PC-3 (cell line): Measurements from ENCODE around the gene SF3B2. TPM values are rescaled to one million over a fixed set of nuclear protein-coding genes. Genes with fewer than 3 reads are reported as not detected.

Experiments used
- ATAC-seq: fragments of 200-7000 bp; cut with Tn5 transposase; 2 replicates; pipeline ENCODE4 v1.9.1; 2020; ENCODE audit warnings: mild to moderate bottlenecking, moderate library complexity
- BruUV-seq: library from RNA; stranded (reverse); fragments of 400-500 nt; replicated peaks from 2 replicates; lab custom pipeline; 2021; lab: Mats Ljungman, UMichigan
- CTCF ChIA-PET: fragments of 300-600 bp; sonication (Branson Sonifier 250); formaldehyde crosslinking; loops from one replicate; lab custom pipeline; 2022; ENCODE audit warnings: antibody characterized with exemption; lab: Charles Lee
- POLR2A ChIA-PET: fragments of 300-600 bp; sonication (Branson Sonifier 250); formaldehyde crosslinking; loops from one replicate; lab custom pipeline; 2022; ENCODE audit warnings: antibody characterized with exemption; ENCODE audit not compliant: unreplicated experiment; lab: Charles Lee
- DNase-seq: peaks from one replicate; pipeline ENCODE4 v3.0.0-alpha.2; 2015
- H2AFZ ChIP-seq: fragments of 300-600 bp; sonication (generic); 2 replicates; pipeline ENCODE4 v1.6.0; 2016; ENCODE audit warnings: antibody characterized with exemption, low read length
- H3F3A ChIP-seq: fragments of 300-600 bp; sonication (generic); one replicate; pipeline ENCODE4 v1.6.0; 2017; ENCODE audit warnings: antibody characterized with exemption, low read length, control low read depth, mild to moderate bottlenecking; ENCODE audit not compliant: unreplicated experiment
- H3K27ac ChIP-seq: fragments of 300-600 bp; sonication (generic); 2 replicates; pipeline ENCODE4 v1.5.1; 2016; ENCODE audit warnings: mild to moderate bottlenecking, low read length
- H3K27me3 ChIP-seq: fragments of 300-600 bp; sonication (generic); 2 replicates; pipeline ENCODE4 v1.6.1; 2016; ENCODE audit warnings: low read length, mixed read lengths
- H3K36me3 ChIP-seq: fragments of 300-600 bp; sonication (generic); 2 replicates; pipeline ENCODE4 v1.6.1; 2016; ENCODE audit warnings: low read depth, mixed run types, low read length, mixed read lengths
- H3K4me1 ChIP-seq: fragments of 300-600 bp; sonication (generic); 2 replicates; pipeline ENCODE4 v1.5.1; 2016; ENCODE audit warnings: low read length; ENCODE audit not compliant: insufficient read depth
- H3K4me2 ChIP-seq: fragments of 300-600 bp; sonication (generic); 2 replicates; pipeline ENCODE4 v1.6.0; 2016; ENCODE audit warnings: low read length
- H3K4me3 ChIP-seq: fragments of 300-600 bp; sonication (generic); 2 replicates; pipeline ENCODE4 v1.5.1; 2016; ENCODE audit warnings: mild to moderate bottlenecking, low read length, mixed read lengths
- H3K79me2 ChIP-seq: fragments of 300-600 bp; sonication (generic); 2 replicates; pipeline ENCODE4 v1.6.1; 2017; ENCODE audit warnings: low read length, mixed read lengths
- H3K9ac ChIP-seq: fragments of 300-600 bp; sonication (generic); 2 replicates; pipeline ENCODE4 v1.6.0; 2016; ENCODE audit warnings: mild to moderate bottlenecking, low read length
- H3K9me2 ChIP-seq: fragments of 300-600 bp; sonication (generic); replicated peaks from 2 replicates; pipeline ENCODE4 v1.6.1; 2016; ENCODE audit warnings: mixed run types, low read length, mixed read lengths
- H3K9me3 ChIP-seq: fragments of 300-600 bp; sonication (generic); 2 replicates; pipeline ENCODE4 v1.6.1; 2016; ENCODE audit warnings: low read length, mixed read lengths
- H4K20me1 ChIP-seq: fragments of 300-600 bp; sonication (generic); 2 replicates; pipeline ENCODE4 v1.6.1; 2016; ENCODE audit warnings: low read length, mixed read lengths
- CTCF ChIP-seq: fragments of 300-600 bp; sonication (generic); conservative IDR thresholded peaks from 2 replicates; pipeline ENCODE4 v1.5.1; 2017; ENCODE audit warnings: antibody characterized with exemption, low read depth, mild to moderate bottlenecking, low read length
- EZH2 ChIP-seq: fragments of 300-600 bp; sonication (generic); IDR thresholded peaks from one replicate; pipeline ENCODE4 v1.6.1; 2017; ENCODE audit warnings: antibody characterized with exemption, mild to moderate bottlenecking, low read length; ENCODE audit not compliant: unreplicated experiment
- EZH2phosphoT487 ChIP-seq: fragments of 300-600 bp; sonication (generic); IDR thresholded peaks from 2 replicates; pipeline ENCODE4 v1.6.1; 2018; ENCODE audit warnings: mild to moderate bottlenecking, antibody characterized with exemption, low read length, borderline replicate concordance
- intact Hi-C: fragments of 100-400 bp; cut with micrococcal nuclease; formaldehyde crosslinking; loops from 2 replicates; pipeline ENCODE4 v1.9.0; 2023
- total RNA-seq: library from RNA; depleted of rRNA; stranded (reverse); fragments of >200 nt; gene quantifications from 2 replicates; pipeline ENCODE4 v1.2.3, GENCODE V29; 2014

Gene SF3B2
- total RNA-seq, 1 experiment from 2014 or later, result 241 TPM

GRCh38 chr11:66081505-66081904 lies 29.3 kb downstream of the SF3B2 start:
- Histone ChIP-seq H3K4me3 (peak overlapping the region; percentile 46), H3K79me2 (peaks cover 84% of the 10 kb centered on the region), H2AFZ (peak overlapping the region; percentile 31; the same call in 1 of the 2 replicates), H3K9me3 (no peaks in the 10 kb centered on the region), H3F3A (peaks cover 3% of the 10 kb centered on the region), H3K36me3 (no peaks in the 10 kb centered on the region), H3K4me2 (peak overlapping the region; percentile 75), H3K4me1 (peaks cover 41% of the 10 kb centered on the region), H3K27me3 (no peaks in the 10 kb centered on the region), H3K27ac (peak overlapping the region; percentile 17), H3K9me2 (no peaks in the 10 kb centered on the region), H4K20me1 (peaks cover 8% of the 10 kb centered on the region; the same call in 1 of the 2 replicates), H3K9ac (no peak overlapping the region)
- ATAC-seq, result peak; percentile 81
- no TSS peak for BruUV-seq
- TF ChIP-seq CTCF (no peak), EZH2 (no peak), EZH2phosphoT487 (no peak)
- DNase-seq, result peak; percentile 91
- CTCF ChIA-PET, result interaction anchor here (0.6 to 1.9 kb wide), 2 partner anchors 52 to 509 kb away, joined by 5 to 9 read pairs; partner anchors contain the start of gene FAM89B
- intact Hi-C loops, result loop anchor here (2.0 kb wide), 1 partner anchor 53 kb away; no protein-coding TSS in a partner anchor
- POLR2A ChIA-PET, result interaction anchor here (0.7 kb wide), 1 partner anchor 30 kb away, joined by 4 read pairs; no protein-coding TSS in a partner anchor

GRCh38 chr11:66082946-66083698 lies 31.0 kb downstream of the SF3B2 start:
- Histone ChIP-seq H3K4me2 (peak overlapping the region; percentile 8), H3K79me2 (peaks cover 84% of the 10 kb centered on the region), H3K9me3 (no peaks in the 10 kb centered on the region), H2AFZ (no peak overlapping the region), H3K4me3 (no peak overlapping the region), H3F3A (peaks cover 3% of the 10 kb centered on the region), H3K9ac (no peak overlapping the region), H4K20me1 (peaks cover 8% of the 10 kb centered on the region; the same call in 1 of the 2 replicates), H3K4me1 (peaks cover 41% of the 10 kb centered on the region), H3K27me3 (no peaks in the 10 kb centered on the region), H3K9me2 (no peaks in the 10 kb centered on the region), H3K36me3 (no peaks in the 10 kb centered on the region), H3K27ac (no peak overlapping the region)
- POLR2A ChIA-PET, result no interaction called here
- intact Hi-C loops, result no loop called here
- peak; percentile 50 for DNase-seq
- TF ChIP-seq EZH2, result no peak
- TF ChIP-seq EZH2phosphoT487, result no peak
- TF ChIP-seq CTCF, result no peak
- no peak for ATAC-seq
- BruUV-seq, result no TSS peak
- CTCF ChIA-PET, result no interaction called here

GRCh38 chr11:66083767-66084166 lies 31.6 kb downstream of the SF3B2 start:
- ATAC-seq (no peak), DNase-seq (no peak)
- Histone ChIP-seq H3K36me3 (no peaks in the 10 kb centered on the region), H3F3A (peaks cover 3% of the 10 kb centered on the region), H3K9me3 (no peaks in the 10 kb centered on the region), H3K4me1 (peaks cover 41% of the 10 kb centered on the region), H3K4me3 (no peak overlapping the region), H3K4me2 (peak overlapping the region; percentile 8), H2AFZ (no peak overlapping the region), H4K20me1 (peaks cover 8% of the 10 kb centered on the region; the same call in 1 of the 2 replicates), H3K79me2 (peaks cover 86% of the 10 kb centered on the region), H3K9ac (no peak overlapping the region), H3K9me2 (no peaks in the 10 kb centered on the region), H3K27me3 (no peaks in the 10 kb centered on the region), H3K27ac (no peak overlapping the region)
- ChIA-PET POLR2A (no interaction called here), CTCF (no interaction called here)
- no TSS peak for BruUV-seq
- intact Hi-C loops, result no loop called here
- TF ChIP-seq CTCF, result no peak
- TF ChIP-seq EZH2, result no peak
- no peak for TF ChIP-seq EZH2phosphoT487
